COR-L47 (cell line): ENCODE results near the gene SLC2A1.
A peak's percentile ranks its signal among the peaks of the same experiment; 100 is the strongest.

ENCODE experiments used
- DNase-seq: peaks from one replicate; lab custom pipeline; 2025; lab: John Stamatoyannopoulos, UW

The SLC2A1 gene

GRCh38 chr1:42979896-42980800 is 21.5 kb upstream of the SLC2A1 start:
- no peak for DNase-seq

DNA sequence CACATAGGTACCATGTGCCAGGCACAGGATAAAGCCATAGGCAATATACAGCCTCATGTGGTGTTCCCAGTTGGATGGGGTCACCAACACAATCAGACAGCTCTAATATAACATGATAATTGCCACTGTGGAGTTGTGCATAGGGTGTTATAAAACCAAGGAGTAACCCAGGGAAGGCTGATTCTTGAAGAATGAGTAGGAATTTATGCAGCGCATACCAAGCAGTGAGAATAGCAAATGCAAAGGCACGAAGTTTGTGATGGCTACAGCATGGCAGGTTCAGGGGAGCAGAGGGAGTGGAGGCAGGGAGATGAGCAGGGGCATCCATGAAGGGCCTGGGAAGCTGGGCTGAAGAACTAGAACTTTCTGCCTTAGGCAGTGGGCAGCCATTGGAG is 20.4 kb upstream of the SLC2A1 start:
- no peak for DNase-seq

- DNase-seq, result no peak
These were observed 19.8 kb upstream of the SLC2A1 start for GRCh38 chr1:42978317-42979035.

GRCh38 chr1:42977653-42978052 is 19.0 kb upstream of the SLC2A1 start:
- DNase-seq, result no peak

DNA sequence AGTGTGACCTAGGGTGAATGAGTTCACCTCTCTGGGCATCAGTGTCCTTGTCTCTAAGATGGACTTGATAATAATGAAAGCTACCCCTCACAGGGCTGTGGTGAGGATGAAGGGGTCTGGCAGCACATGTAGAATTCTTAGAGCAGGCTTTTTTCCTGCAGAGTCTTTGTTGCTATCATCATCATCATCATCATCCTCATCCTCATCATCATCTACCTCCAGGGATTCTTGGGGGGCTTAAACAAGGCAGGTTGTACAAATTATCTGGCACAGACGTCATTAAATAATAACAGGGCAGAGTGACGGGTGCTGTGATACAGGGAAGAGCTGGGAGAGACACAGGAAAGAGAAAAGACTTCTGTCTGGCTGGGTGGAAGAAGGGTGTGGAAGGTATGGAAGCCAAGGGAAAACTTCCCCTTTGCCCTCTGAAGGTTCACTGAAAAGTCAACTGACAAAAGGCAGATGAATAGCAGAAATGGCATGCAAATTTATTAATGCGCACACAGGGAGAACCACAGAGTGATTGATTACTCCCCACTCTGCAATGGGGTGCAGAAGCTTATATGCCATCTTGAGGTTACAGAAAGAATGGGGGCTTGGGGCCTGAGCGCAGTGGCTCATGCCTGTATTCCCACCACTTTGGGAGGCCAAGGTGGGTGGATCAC is 17.0 kb upstream of the SLC2A1 start:
- no peak for DNase-seq

DNA sequence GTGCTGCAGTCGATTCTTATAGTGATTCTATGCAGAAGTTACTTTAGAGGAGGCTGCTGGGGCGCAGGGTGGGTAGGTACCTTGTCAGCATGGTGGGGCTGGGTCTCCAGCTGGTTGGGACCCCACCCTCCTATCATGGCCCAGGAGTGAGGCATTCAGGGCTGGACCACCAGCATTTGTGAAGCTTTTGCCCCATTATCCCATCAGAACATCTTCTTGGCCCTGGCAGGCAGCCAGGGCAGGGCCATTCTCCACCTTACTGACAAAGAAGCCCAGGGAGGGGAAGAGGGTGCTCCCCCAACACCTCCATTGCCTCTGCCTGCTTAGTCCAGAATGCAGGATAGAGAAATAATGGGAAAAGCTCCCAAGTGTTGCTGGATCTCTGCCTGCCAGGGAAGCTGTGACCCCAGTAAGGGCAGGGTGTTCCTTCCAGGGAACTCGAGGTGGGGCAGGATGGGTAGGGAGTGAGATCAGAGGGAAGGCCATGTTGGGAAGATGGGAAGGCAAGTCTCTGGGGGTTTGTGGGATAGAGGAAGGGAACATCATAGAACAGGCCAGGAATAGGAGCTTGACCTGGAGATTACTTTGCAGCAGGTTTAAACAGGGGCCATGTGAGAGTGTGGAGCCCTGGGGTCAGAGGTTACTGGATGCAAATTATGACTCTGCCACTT is 16.2 kb upstream of the SLC2A1 start:
- DNase-seq, result no peak

DNA sequence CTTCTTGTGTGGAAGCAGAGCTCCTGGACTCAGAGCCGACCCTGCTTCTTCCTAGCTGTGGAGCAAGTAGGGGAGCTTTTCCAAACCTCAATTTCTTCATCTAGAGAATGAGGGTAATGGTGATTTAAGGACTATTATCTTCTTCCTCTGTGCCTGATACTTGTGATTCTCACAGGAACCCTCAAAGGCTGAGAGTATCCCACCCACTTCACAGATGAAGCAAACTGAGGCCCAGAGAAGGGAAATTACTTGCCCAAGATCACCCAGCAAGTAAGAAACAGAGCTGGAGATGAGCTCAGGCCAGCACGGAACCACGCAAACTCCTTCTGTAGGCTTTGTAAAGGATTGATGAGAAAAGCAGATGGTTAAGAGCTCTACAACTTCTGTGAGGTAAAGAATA is 15.1 kb upstream of the SLC2A1 start:
- no peak for DNase-seq

DNA sequence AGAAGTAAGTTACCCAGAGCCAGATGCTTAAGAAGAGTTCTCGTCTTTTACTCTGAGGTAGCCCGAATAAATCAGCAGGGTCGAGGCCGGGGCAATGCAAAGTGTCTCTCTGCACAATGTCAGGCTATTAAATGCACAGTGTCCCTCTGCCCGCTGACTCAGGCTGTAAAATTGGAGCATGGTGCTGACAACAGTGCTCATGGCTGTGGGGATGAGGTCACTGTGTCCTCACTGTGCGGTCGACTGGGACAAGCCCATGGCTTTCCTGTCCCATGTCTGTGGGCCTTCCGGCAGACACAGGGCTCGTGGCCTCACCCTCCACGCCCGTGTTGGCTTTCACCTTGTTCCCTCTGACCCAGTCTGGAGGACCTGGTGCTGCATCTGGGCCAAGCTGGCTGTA is 14.6 kb upstream of the SLC2A1 start:
- DNase-seq, result no peak

- no peak for DNase-seq
These were observed 13.2 kb upstream of the SLC2A1 start for GRCh38 chr1:42971841-42972291.

DNA sequence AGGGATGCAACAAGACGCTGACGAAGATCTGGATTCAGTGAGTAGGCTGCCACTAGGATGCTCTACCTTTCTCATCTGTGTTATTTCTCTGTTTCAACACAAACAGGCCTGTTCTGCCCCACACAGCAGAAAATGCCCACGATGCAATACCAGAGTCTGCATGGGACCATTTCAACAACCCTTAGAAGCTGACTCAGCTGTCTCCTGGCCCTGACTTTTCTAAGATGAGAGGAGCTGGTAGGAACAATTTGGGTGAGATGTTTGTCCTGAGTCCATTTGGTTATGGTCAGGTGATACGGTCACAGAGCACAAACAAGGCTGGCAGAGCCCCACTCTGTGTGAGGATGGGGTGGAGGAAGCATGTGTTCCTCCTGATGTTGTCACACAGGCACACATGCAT is 11.5 kb upstream of the SLC2A1 start:
- DNase-seq, result no peak

- no peak for DNase-seq
These were observed 10.0 kb upstream of the SLC2A1 start for GRCh38 chr1:42968654-42969053.

GRCh38 chr1:42966688-42967612 is 8.3 kb upstream of the SLC2A1 start:
- DNase-seq, result peak; percentile 84

DNA sequence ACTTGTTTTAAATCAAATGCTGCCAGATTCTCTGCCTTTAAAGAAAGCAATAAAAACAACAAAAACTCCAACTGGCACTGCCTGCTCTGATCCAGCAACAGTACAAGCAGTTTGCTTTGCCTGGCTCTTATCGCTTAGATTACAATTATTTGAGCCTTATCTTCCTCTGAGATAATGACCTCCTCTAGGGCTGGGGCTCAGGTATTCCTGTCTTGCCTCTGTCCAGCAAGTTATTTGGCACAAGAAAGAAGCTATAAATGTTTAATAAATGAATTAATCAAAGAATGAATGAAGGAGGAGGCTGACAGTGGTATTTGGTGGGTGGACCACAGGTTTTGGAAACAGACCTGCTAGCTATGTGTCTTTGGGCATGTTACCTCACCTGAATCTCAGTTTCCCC is 6.7 kb upstream of the SLC2A1 start:
- no peak for DNase-seq

GRCh38 chr1:42964044-42964812 is 5.6 kb upstream of the SLC2A1 start:
- DNase-seq, result no peak

DNA sequence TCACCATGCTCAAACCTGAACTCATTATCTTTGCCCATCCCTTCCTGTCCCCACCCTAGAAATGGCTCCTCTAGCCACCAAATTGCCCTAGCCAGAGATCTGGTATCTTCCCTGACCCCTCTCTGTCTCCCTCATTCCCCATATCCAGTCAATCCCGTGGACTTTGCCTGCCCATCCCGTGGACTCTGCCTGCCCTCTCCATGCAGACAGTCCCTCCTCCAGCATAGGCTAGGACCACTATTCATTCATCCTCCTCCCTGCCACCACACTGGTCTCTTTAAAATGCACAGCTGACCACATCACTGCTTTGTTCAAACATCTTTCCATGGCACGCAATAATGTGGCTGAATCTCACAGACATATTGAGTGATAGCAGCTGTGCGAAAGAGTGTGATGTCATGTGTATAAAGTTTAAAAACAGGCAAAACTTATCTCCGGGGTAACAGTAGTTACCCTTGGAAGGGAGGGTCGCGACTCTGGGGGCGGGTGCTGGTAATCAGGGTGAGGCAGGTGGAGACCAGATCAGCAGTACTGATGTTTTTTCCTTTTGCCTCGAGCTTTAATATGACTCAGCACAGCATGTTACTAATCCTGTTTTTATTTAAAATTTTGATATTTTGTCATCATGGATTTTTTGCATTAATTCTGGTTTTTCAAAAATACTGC is 4.8 kb upstream of the SLC2A1 start:
- DNase-seq, result no peak

GRCh38 chr1:42962641-42963377 is 4.1 kb upstream of the SLC2A1 start:
- DNase-seq, result no peak

DNA sequence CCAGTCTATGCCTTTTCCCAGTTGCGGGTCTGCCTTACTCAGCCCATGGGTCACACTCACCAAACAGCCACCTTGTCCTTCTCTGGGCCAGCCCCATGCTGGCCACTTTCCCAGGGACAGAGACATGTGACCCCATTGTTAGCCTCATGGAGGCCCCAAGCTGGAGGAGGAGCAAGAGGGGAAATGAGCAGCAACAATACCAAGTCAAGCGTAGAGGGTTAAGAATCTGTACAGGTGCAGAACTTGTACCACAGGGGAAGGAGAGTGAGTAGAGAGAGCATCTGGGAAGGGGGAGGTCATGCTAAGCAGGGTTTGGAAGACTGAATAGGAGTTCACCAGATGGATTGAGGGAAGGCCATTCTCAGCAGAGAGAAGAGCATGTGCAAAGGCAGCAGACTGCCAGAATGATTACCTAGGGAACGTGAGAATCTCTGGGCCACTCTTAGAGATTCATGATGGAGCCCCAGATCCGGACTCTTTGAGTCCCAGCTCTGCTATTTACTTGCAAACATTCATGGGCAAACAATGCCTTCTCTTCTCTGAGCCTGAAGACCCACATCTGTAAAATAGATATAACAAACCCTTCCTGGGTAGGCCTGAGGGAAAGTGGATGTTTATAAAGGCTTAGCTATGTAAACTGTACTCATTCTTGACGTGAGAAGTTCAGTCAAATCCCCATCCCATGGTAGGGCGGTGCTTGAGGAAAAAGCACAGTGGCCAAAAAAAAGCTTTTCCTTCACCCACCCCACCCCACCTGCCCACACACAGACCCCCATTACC is 2.8 kb upstream of the SLC2A1 start:
- DNase-seq, result no peak
